IPS-NIHi7 (cell line): Measurements from ENCODE around the gene PBLD.
"Not testable (repeated sequence)": the region's sequence is repeated elsewhere in the genome, so short reads cannot be mapped to it uniquely, and the experiment has no call there.

ENCODE experiments used
- DNase-seq: peaks from one replicate; pipeline ENCODE4 v3.0.0; 2012; ENCODE audit warnings: mixed read lengths; ENCODE audit errors: extremely low spot score

Gene PBLD

GRCh38 chr10:68330852-68331454 is 1.8 kb downstream of the PBLD start:
- no peak for DNase-seq

GRCh38 chr10:68329506-68329861 is 3.2 kb downstream of the PBLD start:
- no peak for DNase-seq

DNA sequence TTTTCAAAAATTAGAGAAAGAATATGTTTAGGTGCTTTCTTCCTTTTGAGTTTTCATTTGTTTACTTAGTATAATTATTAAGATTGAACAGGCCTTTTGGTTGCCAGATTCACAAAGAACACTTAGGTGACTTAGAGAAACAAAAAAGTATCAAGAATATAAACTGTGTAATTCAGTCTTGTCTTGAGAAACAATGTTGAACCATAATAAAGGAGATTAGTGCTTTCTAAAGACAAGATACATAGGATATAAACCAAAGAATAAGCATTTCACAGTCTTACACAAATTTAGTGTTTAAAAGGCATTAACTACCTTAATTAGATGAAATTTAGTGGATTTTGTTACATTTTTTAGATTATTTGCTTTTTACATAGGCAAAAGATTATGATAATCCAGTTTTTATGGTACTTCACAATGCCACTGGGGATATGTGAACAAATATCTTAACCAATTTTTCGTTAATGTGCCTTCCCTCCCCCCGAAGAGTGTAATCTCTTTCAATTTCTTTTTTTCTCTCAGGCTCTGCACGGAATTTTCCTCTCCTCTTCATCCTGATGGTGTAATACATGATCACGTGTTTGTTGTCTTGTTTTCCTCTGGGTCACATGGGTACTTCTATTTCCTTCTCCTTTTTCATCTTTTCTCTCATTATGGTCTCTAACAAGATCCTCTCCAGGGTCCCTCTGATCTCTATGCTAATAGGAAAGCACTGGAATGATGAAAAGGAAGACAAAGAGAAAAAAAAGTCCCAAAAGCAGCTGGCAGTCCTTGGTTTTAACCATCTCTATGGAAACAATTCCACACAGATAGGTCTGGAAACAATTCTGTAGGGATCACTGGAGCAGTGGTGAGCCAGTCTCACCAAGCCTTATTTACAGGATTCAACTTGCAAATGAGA is 4.6 kb downstream of the PBLD start:
- peak; percentile 20 for DNase-seq

GRCh38 chr10:68324396-68324795 is 8.3 kb downstream of the PBLD start:
- not testable (repeated sequence) for DNase-seq

DNA sequence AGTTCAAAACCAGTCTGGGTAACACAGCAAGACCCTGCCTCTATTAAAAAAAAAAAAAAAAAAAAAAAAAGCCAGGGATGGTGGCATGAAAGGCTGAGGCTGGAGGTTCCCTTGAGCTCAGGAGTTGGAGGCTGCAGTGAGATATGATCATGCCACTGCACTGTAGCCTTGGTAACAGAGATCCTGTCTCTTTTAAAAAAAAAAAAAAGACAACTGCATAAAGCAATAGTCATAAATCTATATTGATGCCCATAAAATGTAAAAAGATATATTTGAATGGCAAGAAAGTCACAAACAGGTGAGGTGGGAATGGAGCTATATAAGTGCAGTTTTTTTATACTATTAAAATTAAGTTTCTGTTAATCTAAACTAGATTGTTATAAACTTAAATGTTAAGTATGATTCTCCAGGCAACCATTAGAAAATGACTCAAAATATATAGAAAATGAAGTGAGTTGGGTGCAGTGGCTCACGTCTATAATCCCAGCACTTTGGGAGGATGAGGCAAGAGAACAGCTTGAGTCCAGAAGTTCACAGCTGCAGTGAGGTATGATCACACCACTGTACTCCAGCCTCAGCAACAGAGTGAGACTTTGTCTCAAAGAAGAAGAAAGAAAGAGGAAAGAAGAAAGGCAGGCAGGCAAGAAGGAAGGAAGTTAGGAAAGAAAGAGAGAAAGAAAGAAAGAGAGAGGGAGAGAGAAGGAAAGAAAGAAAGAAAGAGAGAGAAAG is 14.2 kb downstream of the PBLD start:
- DNase-seq: no peak

GRCh38 chr10:68315582-68315981 is 17.1 kb downstream of the PBLD start:
- no peak for DNase-seq

DNA sequence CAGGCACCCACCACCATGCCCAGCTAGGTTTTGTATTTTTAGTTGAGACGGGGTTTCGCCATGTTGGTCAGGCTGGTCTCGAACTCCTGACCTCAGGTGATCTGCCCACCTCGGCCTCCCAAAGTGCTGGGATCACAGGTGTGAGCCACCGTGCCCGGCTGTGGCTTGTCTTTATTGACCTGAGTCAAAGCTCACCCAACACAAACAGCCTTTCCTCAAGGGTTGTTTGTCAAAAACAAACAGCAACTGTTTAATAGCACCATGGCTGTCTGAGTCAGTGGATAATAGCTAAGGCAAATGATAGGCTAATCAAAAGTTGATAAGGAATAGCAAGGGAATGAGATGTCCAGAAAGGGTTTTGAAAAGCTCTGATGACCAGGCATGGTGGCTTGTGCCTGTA is 17.8 kb downstream of the PBLD start:
- DNase-seq: not testable (repeated sequence)

DNA sequence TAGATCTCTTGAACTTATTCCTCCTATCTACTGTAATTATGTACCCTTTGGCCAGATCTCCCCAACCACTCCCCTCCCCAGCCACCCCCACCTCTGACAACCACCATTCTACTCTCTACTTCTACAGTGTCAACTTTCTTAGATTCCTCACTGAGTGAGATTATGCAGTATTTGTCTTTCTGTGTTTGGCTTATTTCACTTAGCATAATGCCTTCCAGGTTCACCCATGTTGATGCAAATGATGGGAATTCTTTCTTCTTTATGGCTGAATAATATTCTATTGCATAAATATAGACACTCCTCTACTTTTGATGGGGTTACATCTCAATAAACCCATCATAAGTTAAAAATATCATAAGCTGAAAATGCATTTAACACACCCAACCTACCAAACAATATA is 22.2 kb downstream of the PBLD start:
- no peak for DNase-seq

- no peak for DNase-seq
Observed at GRCh38 chr10:68305854-68306253, 26.9 kb downstream of the PBLD start.

- DNase-seq: no peak
Observed at GRCh38 chr10:68303849-68304412, 28.8 kb downstream of the PBLD start.

DNA sequence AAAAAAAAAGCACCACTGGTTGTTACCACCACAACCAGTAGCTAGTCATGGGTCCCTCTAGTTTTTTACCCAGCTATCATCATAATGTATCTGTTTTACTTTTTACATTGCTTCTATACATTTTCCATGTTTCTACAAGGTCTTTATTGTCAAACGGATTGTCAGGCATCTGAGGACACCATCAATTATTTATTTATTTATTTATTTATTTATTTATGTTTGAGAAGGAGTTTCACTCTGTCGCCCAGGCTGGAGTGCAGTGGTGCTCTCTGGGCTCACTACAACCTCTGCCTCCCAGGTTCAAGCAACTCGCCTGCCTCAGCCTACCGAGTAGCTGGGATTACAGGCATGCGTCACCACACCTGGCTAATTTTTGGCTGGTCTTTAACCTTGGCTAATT is 29.9 kb downstream of the PBLD start:
- DNase-seq: no peak

GRCh38 chr10:68302503-68302823 is 30.3 kb downstream of the PBLD start:
- no peak for DNase-seq

DNA sequence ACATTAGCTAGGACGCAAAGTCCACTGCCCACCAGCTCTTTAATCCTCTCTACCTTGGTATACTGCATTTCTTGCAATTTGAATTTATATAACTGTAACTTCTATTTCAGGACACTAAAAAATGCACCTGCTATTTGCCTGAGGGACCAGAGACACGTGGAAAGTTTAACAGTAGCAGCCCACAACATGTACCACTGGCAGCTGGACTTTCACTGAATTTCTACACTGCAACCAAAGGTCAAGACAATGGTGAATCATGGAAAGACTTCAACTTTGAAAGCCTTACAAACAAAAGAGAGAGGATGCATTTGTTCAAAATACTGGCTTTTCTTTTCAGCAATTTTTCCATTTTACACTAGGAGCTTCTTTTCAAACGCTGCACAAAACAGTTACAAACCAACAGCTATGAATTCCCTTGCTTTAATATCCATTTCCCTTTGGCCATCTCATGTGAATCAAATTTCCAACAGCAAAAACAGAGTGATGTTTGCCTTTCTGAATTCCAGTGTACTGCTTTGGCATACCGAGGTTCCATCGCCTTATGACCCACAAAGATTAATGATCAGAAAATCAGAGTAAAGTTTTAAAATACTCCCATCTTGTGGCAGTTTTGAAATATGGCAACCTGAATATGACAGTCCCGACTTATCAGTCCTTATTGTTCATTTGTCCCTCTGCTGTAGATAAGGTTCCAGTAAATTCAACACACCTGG is 30.8 kb downstream of the PBLD start:
- DNase-seq: peak; percentile 22

DNA sequence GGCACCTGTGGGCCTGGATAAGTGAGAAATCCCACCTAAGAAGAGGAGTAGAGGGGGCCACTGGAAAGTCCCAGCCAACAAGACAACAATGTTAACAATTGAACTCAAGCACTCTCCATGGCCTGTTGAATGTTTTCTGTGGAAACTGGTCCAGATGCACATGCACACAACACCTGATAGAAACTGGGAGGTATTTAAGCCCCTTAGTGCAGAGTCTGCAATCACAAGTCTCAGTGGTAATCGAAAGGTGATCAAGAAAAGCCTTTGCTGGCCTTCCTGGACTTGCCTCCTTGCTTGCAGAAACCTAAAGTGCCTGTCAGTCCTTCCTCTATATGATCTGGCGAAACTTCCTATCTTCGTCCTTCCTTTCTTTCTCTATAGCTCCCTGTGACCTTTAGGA is 31.4 kb downstream of the PBLD start:
- no peak for DNase-seq

DNA sequence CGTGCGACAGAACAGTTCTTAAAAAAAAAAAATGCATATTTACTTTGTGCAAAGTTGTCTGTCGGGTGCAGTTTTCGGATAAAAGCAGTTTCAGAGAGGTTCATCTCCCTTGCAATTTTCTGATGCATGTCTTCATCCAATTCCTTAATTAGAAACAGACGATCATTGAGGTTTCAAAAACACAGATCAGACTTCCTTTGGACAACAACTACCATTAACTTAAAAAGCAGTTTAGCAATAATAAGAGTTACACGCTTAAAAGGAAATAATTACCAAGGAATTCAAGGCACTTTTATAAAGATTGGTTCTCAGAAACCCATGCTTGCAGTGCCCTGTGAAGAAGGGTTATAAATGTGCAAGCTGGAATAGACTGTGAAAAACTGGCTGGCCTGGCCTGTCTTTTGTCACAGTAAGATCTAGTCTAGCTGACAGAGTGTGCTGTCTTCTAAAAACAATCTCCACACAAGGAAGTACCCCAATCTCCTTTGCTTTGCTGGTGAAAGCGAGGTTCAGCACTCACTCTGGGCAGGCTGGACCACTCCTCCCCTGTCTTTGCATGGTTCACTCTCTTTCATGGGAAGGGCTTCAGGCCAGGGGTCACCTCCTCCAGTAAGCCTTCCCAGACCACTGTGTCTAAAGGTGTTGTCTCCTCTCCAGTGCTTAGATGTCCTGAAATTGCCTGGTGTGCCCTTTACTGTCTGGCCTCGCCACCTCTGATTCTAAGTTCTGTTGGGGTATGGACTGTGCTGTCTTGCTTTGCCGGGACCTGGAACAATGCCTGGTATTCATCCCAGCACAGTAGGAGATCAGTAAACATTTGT is 35.7 kb downstream of the PBLD start:
- DNase-seq: no peak

DNA sequence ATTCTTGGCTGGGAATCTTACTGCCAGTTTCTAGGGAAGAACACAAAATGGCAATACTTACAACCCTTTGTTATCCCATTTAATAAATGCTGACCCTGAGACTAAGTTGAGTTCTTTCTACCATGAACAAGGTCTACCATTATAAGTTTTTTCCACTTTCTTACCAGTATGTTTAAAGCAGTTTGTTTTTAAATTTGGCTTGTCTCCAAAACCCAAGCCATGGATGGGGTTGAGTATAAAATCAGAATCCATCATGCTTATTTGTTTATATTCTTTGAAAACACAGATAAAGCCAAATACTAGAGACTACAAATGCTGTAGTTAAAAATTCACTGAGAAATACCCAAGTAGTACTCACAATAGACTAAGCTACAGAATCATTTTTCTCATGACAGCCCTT is 42.0 kb downstream of the PBLD start:
- no peak for DNase-seq

DNA sequence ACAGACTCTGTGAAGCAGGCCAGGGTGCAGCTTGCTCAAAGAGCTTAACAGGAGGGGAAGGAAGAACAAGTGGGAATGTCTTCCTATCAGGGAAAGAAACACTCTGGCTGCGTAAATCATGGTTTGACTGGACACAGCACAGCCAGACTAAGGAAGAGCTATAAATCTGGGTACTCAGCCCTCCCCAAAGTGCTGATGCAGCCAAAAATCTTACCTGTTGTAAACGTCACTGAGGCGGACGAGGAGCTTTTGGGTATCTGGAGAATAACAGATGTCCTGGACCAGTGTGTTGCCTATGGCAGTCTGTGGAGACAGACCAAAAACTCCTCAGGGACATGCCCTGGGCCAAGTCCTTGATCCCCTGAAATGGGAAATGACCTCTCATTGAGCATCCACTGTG is 44.0 kb downstream of the PBLD start:
- DNase-seq: no peak

GRCh38 chr10:68284062-68285001 is 48.4 kb downstream of the PBLD start:
- no peak for DNase-seq

- no peak for DNase-seq
Observed at GRCh38 chr10:68280758-68281157, 52.0 kb downstream of the PBLD start.
